SU-DHL-6 (cell line): ENCODE measurements around the gene APOF.

Source experiments
- CTCF ChIP-seq: fragments of 200-600 bp; sonication (generic); IDR thresholded peaks from one replicate; pipeline ENCODE4 v1.5.1; 2017; ENCODE audit warnings: antibody characterized with exemption, mild to moderate bottlenecking, low read length, moderate library complexity; ENCODE audit not compliant: insufficient read depth, poor library complexity, severe bottlenecking
- EZH2phosphoT487 ChIP-seq: fragments of 200-600 bp; sonication (generic), shearing (Covaris generic); conservative IDR thresholded peaks from 2 replicates; pipeline ENCODE4 v1.6.1; 2018; ENCODE audit warnings: mild to moderate bottlenecking, antibody characterized with exemption, low read length, moderate library complexity, mixed read lengths

- no peak for TF ChIP-seq CTCF
- no peak for TF ChIP-seq EZH2phosphoT487
Measured at GRCh38 chr12:56339158-56339422, 23.6 kb downstream of the APOF start.
